Activated naive CD4-positive, alpha-beta T cell (primary cell): ENCODE data around the gene LCOR.
"Not testable (repeated sequence)": the region's sequence is repeated elsewhere in the genome, so short reads cannot be mapped to it uniquely, and the experiment has no call there.

Experiments used
- DNase-seq, 4 experiments: peaks; one replicate each; lab custom pipeline; 2025; lab: John Stamatoyannopoulos, UW

Gene LCOR

GRCh38 chr10:96831867-96832720, at the start of gene LCOR:
Gene LCOR (plus strand): TSS chr10:96832298. CDS start chr10:96949058, 116,760 bp downstream.
- peak; percentile 70 to 79 (median 73) for DNase-seq

GRCh38 chr10:96784253-96784652, 47.8 kb upstream of the LCOR start:
- no peak for DNase-seq

GRCh38 chr10:96789571-96790108, 42.5 kb upstream of the LCOR start:
- no peak for DNase-seq

GRCh38 chr10:96791902-96792301, 40.2 kb upstream of the LCOR start:
- no peak for DNase-seq

- DNase-seq: no peak
Observed at GRCh38 chr10:96794836-96795733, 37.0 kb upstream of the LCOR start.

GRCh38 chr10:96797485-96797884, 34.6 kb upstream of the LCOR start:
- DNase-seq: no peak

GRCh38 chr10:96803288-96803664, 28.8 kb upstream of the LCOR start:
- DNase-seq: no peak

GRCh38 chr10:96814264-96814663, 17.8 kb upstream of the LCOR start:
- DNase-seq: no peak

GRCh38 chr10:96818971-96819370, 13.1 kb upstream of the LCOR start:
- DNase-seq: not testable (repeated sequence)

- no peak for DNase-seq
Observed at GRCh38 chr10:96820765-96821164, 11.3 kb upstream of the LCOR start.

- DNase-seq: no peak
Observed at GRCh38 chr10:96826438-96826837, 5.7 kb upstream of the LCOR start.

GRCh38 chr10:96828609-96829008, 3.5 kb upstream of the LCOR start:
- DNase-seq: no peak

- no peak for DNase-seq
Observed at GRCh38 chr10:96829029-96829773, 2.9 kb upstream of the LCOR start.

- peak; percentile 11 to 61 (median 40) for DNase-seq
Observed at GRCh38 chr10:96830511-96831199, 1.4 kb upstream of the LCOR start.

GRCh38 chr10:96831200-96831866, 765 bp upstream of the LCOR start:
- no peak for DNase-seq

- peak; percentile 62 to 84 (median 74) for DNase-seq
Observed at GRCh38 chr10:96832721-96833219, 672 bp downstream of the LCOR start.

GRCh38 chr10:96833220-96834001, 1.3 kb downstream of the LCOR start:
- DNase-seq: no peak

GRCh38 chr10:96834120-96834519, 2.0 kb downstream of the LCOR start:
- no peak for DNase-seq

- no peak for DNase-seq
Observed at GRCh38 chr10:96835899-96836298, 3.8 kb downstream of the LCOR start.

GRCh38 chr10:96838529-96838928, 6.4 kb downstream of the LCOR start:
- DNase-seq: no peak
